ENCODE data around the gene CAMTA1.

CAMTA1 gene

DNA sequence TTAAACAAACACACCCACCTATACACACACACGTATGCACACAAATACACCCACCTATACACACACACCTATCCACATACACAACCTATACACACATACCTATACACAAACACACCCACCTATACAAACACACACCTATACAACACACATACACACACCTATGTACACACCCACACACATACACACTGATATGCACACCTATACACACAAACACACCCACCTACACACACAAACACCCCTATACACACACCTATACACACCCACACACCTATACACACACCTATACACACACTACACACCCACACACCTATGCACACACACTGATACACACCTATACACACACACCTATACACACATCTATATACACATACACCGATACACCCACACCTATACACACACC, 870.1 kb downstream of the CAMTA1 start:
- no peak for DNase-seq (ENCODE audit: low read depth in 3 of 3, low spot score in 1 of 3)

DNA sequence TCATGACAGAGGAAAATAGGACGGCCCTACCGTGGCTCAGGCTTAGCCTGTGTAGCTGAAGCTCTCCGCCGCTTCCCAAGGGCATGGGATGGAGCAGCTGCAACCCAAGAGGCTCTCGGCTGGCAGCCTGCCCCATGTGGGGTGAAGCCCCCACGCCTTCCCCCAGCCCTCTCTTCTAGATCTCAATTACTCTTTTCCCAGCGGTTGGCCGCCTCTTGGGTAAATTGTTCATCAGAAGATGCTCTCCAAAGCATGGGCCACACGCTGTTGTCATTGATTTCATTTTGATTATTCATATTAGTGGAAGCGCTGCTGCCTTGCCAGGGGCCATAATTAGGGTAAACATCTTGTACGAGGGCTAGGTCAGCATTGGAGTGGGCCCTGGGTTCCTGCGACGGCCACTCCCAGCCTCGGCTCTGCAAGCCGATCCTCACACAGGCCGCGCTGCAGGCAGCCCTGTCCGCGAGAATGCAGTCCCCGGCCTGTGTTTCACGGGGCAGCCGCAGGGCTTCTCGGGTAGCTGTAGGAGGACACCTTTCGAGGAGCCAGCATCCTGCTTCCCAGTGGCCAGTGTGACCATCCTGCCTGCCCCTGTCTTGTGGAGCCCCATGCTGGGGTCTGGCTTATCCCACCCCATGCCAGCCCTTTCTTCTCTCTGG, 871.4 kb downstream of the CAMTA1 start:
- DNase-seq (ENCODE audit: low read depth in 3 of 3, low spot score in 1 of 3): no peak

- DNase-seq (ENCODE audit: low read depth in 3 of 3, low spot score in 1 of 3): no peak
These were observed 872.2 kb downstream of the CAMTA1 start for GRCh38 chr1:7657287-7658016.

DNA sequence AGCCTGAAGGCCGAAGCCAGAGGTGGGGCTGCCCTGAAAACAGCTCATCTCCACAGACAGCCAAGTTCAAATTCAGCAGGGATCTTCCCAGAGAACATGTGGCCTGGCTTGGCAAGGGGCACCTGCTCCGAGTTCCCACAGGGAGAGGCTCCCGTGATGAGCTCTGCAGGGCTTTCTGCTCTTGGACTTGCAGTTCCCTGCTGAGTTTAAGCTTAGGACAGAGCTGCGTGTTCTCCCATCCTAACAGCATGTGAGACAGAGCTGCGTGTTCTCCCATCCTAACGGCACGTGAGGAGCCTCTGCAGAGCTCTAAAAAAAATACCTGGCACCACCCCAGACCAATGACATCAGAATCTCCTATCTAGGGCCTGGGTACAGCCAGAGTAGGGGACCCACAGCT, 872.8 kb downstream of the CAMTA1 start:
- no peak for DNase-seq (ENCODE audit: low read depth in 3 of 3, low spot score in 1 of 3)

DNA sequence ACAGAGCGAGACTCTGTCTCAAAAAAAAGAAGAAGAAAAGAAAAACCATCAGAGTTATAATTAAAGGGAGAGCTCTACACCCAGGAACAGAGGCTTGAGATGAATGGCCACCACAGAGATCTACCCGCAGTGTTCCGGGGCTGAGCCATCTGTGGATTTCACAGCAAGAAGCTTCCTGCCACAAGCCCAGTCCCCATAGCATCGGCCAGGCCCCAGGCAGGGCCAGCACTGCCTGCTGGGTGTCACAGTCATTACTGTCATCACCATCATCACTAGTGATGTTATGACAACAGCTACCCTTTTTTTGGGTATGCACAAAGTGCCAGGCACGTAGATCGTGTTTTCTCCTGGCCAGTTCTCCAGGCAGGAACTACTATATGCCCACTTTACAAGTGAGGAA, 874.3 kb downstream of the CAMTA1 start:
- DNase-seq (ENCODE audit: low read depth in 3 of 3, low spot score in 1 of 3): no peak

- no peak for DNase-seq (ENCODE audit: low read depth in 3 of 3, low spot score in 1 of 3)
These were observed 878.3 kb downstream of the CAMTA1 start for GRCh38 chr1:7663451-7664146.

DNA sequence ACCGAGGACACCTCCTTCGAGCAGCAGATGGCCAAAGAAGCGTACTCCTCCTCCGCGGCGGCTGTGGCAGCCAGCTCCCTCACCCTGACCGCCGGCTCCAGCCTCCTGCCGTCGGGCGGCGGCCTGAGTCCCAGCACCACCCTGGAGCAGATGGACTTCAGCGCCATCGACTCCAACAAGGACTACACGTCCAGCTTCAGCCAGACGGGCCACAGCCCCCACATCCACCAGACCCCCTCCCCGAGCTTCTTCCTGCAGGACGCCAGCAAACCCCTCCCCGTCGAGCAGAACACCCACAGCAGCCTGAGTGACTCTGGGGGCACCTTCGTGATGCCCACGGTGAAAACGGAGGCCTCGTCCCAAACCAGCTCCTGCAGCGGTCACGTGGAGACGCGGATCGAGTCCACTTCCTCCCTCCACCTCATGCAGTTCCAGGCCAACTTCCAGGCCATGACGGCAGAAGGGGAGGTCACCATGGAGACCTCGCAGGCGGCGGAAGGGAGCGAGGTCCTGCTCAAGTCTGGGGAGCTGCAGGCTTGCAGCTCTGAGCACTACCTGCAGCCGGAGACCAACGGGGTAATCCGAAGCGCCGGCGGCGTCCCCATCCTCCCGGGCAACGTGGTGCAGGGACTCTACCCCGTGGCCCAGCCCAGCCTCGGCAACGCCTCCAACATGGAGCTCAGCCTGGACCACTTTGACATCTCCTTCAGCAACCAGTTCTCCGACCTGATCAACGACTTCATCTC, 879.1 kb downstream of the CAMTA1 start:
- DNase-seq (ENCODE audit: low read depth in 3 of 3, low spot score in 1 of 3): no peak

DNA sequence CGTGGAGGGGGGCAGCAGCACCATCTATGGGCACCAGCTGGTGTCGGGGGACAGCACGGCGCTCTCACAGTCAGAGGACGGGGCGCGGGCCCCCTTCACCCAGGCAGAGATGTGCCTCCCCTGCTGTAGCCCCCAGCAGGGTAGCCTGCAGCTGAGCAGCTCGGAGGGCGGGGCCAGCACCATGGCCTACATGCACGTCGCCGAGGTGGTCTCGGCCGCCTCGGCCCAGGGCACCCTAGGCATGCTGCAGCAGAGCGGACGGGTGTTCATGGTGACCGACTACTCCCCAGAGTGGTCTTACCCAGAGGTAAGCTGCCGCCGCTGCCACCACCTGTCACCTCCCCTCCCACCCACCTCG, 879.6 kb downstream of the CAMTA1 start:
- no peak for DNase-seq (ENCODE audit: low read depth in 3 of 3, low spot score in 1 of 3)

DNA sequence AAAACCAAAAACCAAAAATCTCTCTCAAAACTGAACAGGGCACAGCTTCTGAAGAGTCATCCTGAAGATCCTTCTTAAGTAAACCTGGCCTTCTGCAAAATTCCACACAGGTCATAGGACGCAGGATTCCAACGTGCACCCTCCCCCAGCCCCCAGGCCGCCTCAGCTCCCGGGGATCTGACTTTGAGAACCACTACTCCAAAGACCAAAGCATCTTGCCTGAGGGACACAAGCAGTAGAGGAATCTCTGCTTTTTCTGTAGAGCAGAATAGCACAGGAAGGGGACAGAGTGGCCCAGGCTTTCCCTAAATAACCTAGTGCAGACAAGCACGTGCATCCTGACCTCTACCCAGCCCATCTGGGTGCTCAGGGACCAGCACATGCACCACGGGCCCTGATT, 881.0 kb downstream of the CAMTA1 start:
- no peak for DNase-seq (ENCODE audit: low read depth in 3 of 3, low spot score in 1 of 3)

- no peak for DNase-seq (ENCODE audit: low read depth in 3 of 3, low spot score in 1 of 3)
These were observed 881.9 kb downstream of the CAMTA1 start for GRCh38 chr1:7667159-7667558.

GRCh38 chr1:7667625-7668218, 882.5 kb downstream of the CAMTA1 start:
- DNase-seq (ENCODE audit: low read depth in 3 of 3, low spot score in 1 of 3): peak; percentile 35 to 85 (median 70)

GRCh38 chr1:7669559-7670311, 884.5 kb downstream of the CAMTA1 start:
- peak; percentile 9 to 38 (median 24) for DNase-seq (ENCODE audit: low read depth in 3 of 3, low spot score in 1 of 3)

DNA sequence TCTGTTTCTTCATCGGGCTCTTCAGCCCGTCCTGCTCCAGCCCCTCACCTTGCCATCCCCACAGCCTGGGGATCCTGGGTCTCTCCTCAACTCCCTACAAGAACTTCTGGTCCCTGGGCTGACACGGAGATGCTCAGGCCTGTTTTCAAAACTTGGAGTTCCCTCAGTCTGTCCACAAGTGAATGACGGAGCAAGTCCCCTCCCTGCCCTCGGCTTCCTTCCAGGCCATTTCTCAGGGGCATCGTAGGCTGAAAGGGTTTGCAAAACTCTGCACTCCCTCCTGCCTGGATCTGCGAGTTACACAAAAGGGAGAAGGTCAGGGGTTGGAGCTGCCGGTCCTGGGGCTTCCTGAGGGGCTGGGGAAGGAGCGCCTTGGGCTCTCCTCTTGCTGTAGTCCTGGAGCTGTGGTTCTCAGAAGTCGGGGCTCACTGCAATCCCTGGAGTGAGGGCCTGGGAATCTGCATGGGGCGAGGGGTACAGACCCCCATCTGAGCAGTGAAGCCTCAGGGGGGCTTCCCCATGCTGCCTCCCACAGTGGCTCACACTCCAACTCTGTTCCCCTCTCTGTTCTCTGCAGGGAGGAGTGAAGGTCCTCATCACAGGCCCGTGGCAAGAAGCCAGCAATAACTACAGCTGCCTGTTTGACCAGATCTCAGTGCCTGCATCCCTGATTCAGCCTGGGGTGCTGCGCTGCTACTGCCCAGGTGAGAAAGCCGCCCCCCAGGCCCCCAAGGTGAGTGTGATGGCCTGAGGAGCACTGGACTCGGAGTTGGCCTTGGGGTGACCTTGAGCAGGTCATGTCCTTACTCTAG, 885.3 kb downstream of the CAMTA1 start:
- no peak for DNase-seq (ENCODE audit: low read depth in 3 of 3, low spot score in 1 of 3)

- DNase-seq (ENCODE audit: low read depth in 3 of 3, low spot score in 1 of 3): no peak
These were observed 885.9 kb downstream of the CAMTA1 start for GRCh38 chr1:7671146-7671465.

- DNase-seq (ENCODE audit: low read depth in 3 of 3, low spot score in 1 of 3): no peak
These were observed 886.4 kb downstream of the CAMTA1 start for GRCh38 chr1:7671676-7672075.

DNA sequence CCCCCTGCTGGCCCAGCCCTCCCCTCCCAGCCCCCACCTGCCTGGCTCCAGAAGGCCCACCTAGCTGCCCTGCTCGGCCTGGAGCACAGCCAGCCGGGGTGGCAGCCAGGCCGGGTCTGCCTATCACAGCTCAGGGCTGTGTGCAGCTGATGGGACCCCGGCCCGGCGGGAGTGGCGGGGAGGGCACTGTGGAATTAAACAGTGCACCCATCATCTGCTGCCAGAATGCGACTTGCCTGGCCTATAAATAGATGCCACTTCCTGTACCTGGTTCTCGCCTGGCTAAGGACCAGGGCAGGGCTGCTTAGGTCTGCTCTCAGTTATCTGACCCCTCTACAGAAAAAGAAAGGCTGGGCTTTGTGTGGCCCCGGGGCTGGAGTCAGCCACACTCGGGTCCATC, 887.6 kb downstream of the CAMTA1 start:
- no peak for DNase-seq (ENCODE audit: low read depth in 3 of 3, low spot score in 1 of 3)

- DNase-seq (ENCODE audit: low read depth in 3 of 3, low spot score in 1 of 3): no peak
These were observed 889.7 kb downstream of the CAMTA1 start for GRCh38 chr1:7674972-7675371.

GRCh38 chr1:7675431-7676273, 890.4 kb downstream of the CAMTA1 start:
- no peak for DNase-seq (ENCODE audit: low read depth in 3 of 3, low spot score in 1 of 3)

Measured in stimulated activated CD4-positive, alpha-beta T cell treated with anti-CD3 and anti-CD28 coated beads, TNF-alpha, amount 100 ng/mL, for 1 hour (primary cell).